SU-DHL-6 (cell line): ENCODE measurements around the gene IYD.

Experiments used
- H2AFZ ChIP-seq: fragments of 200-600 bp; sonication (generic); 2 replicates; pipeline ENCODE4 v1.6.1; 2014; ENCODE audit warnings: low read depth, mild to moderate bottlenecking, moderate library complexity, mixed read lengths, antibody characterized with exemption, low read length; ENCODE audit not compliant: severe bottlenecking
- H3F3A ChIP-seq: fragments of 200-600 bp; shearing (Covaris generic); 2 replicates; pipeline ENCODE4 v1.6.0; 2016; ENCODE audit warnings: antibody characterized with exemption, mild to moderate bottlenecking; ENCODE audit not compliant: insufficient read depth
- H3K27ac ChIP-seq: fragments of 200-600 bp; sonication (generic); 2 replicates; pipeline ENCODE4 v1.5.1; 2016; ENCODE audit warnings: low read depth, mild to moderate bottlenecking, low read length, moderate library complexity, mixed read lengths
- H3K27me3 ChIP-seq: fragments of 200-600 bp; sonication (generic), shearing (Covaris generic); 2 replicates; pipeline ENCODE4 v1.6.0; 2014; ENCODE audit warnings: mild to moderate bottlenecking, low read length
- H3K36me3 ChIP-seq: fragments of 200-600 bp; sonication (generic); 2 replicates; pipeline ENCODE4 v1.6.1; 2014; ENCODE audit warnings: mild to moderate bottlenecking, low read length, mixed read lengths
- H3K4me2 ChIP-seq: fragments of 300-600, 200-600 bp; shearing (Covaris generic), sonication (generic); 2 replicates; pipeline ENCODE4 v1.6.0; 2014; ENCODE audit warnings: low read length, low read depth, mild to moderate bottlenecking; ENCODE audit not compliant: poor library complexity, severe bottlenecking
- H3K4me3 ChIP-seq: fragments of 200-600 bp; sonication (generic); 2 replicates; pipeline ENCODE4 v1.5.1; 2014; ENCODE audit warnings: antibody characterized with exemption, low read length, mild to moderate bottlenecking, mixed read lengths; ENCODE audit not compliant: insufficient read depth, poor library complexity, severe bottlenecking
- H3K79me2 ChIP-seq: fragments of 200-600 bp; sonication (generic); 2 replicates; pipeline ENCODE4 v1.6.1; 2014; ENCODE audit warnings: mild to moderate bottlenecking, low read length, moderate library complexity; ENCODE audit not compliant: insufficient read depth
- H3K9ac ChIP-seq: fragments of 200-600 bp; sonication (generic); 2 replicates; pipeline ENCODE4 v1.7.0; 2014; ENCODE audit warnings: mild to moderate bottlenecking, low read length
- H3K9me2 ChIP-seq: fragments of 200-600 bp; sonication (generic); replicated peaks from 2 replicates; pipeline ENCODE4 v1.6.1; 2014; ENCODE audit warnings: low read length; ENCODE audit not compliant: insufficient read depth
- H3K9me3 ChIP-seq: fragments of 200-600 bp; sonication (generic); 2 replicates; pipeline ENCODE4 v1.6.1; 2014; ENCODE audit warnings: low read length, mixed read lengths; ENCODE audit not compliant: insufficient read depth
- H4K20me1 ChIP-seq: fragments of 200-600 bp; sonication (generic); 2 replicates; pipeline ENCODE4 v1.6.1; 2014; ENCODE audit warnings: low read depth, mild to moderate bottlenecking, antibody characterized with exemption, low read length, moderate library complexity, mixed read lengths
- CTCF ChIP-seq: fragments of 200-600 bp; sonication (generic); IDR thresholded peaks from one replicate; pipeline ENCODE4 v1.5.1; 2017; ENCODE audit warnings: antibody characterized with exemption, mild to moderate bottlenecking, low read length, moderate library complexity; ENCODE audit not compliant: insufficient read depth, poor library complexity, severe bottlenecking
- EZH2phosphoT487 ChIP-seq: fragments of 200-600 bp; sonication (generic), shearing (Covaris generic); conservative IDR thresholded peaks from 2 replicates; pipeline ENCODE4 v1.6.1; 2018; ENCODE audit warnings: mild to moderate bottlenecking, antibody characterized with exemption, low read length, moderate library complexity, mixed read lengths

Gene IYD

GRCh38 chr6:150410906-150411305 is 42.1 kb downstream of the IYD start:
- H3K9me3 ChIP-seq: no peaks in the 10 kb centered on the region
- no peak overlapping the region for H3K27ac ChIP-seq
- H3K9me2 ChIP-seq: no peaks in the 10 kb centered on the region
- no peaks in the 10 kb centered on the region for H3F3A ChIP-seq
- H2AFZ ChIP-seq: no peak overlapping the region
- no peaks in the 10 kb centered on the region for H3K27me3 ChIP-seq
- no peak overlapping the region for H3K4me3 ChIP-seq
- TF ChIP-seq EZH2phosphoT487: no peak
- no peak for TF ChIP-seq CTCF
- no peaks in the 10 kb centered on the region for H4K20me1 ChIP-seq
- no peaks in the 10 kb centered on the region for H3K36me3 ChIP-seq
- H3K9ac ChIP-seq: no peak overlapping the region
- no peak overlapping the region for H3K4me2 ChIP-seq
- H3K79me2 ChIP-seq: no peaks in the 10 kb centered on the region

- H3K4me2 ChIP-seq: no peak overlapping the region
- no peak overlapping the region for H3K4me3 ChIP-seq
- no peak for TF ChIP-seq EZH2phosphoT487
- no peak for TF ChIP-seq CTCF
- H2AFZ ChIP-seq: no peak overlapping the region
- no peaks in the 10 kb centered on the region for H3F3A ChIP-seq
- no peak overlapping the region for H3K27ac ChIP-seq
- no peaks in the 10 kb centered on the region for H3K36me3 ChIP-seq
- no peaks in the 10 kb centered on the region for H3K9me2 ChIP-seq
- no peaks in the 10 kb centered on the region for H3K9me3 ChIP-seq
- no peaks in the 10 kb centered on the region for H3K79me2 ChIP-seq
- no peaks in the 10 kb centered on the region for H4K20me1 ChIP-seq
- H3K27me3 ChIP-seq: no peaks in the 10 kb centered on the region
- H3K9ac ChIP-seq: no peak overlapping the region
These were observed 43.4 kb downstream of the IYD start for GRCh38 chr6:150412221-150412620.

- TF ChIP-seq CTCF (no peak), EZH2phosphoT487 (no peak)
- H3K9ac ChIP-seq: no peak overlapping the region
- H3K27me3 ChIP-seq: no peaks in the 10 kb centered on the region
- H3K9me3 ChIP-seq: no peaks in the 10 kb centered on the region
- no peak overlapping the region for H3K4me3 ChIP-seq
- no peaks in the 10 kb centered on the region for H3K79me2 ChIP-seq
- H2AFZ ChIP-seq: no peak overlapping the region
- H3K9me2 ChIP-seq: no peaks in the 10 kb centered on the region
- H3K36me3 ChIP-seq: no peaks in the 10 kb centered on the region
- no peak overlapping the region for H3K4me2 ChIP-seq
- H3F3A ChIP-seq: no peaks in the 10 kb centered on the region
- H4K20me1 ChIP-seq: no peaks in the 10 kb centered on the region
- no peak overlapping the region for H3K27ac ChIP-seq
These were observed 44.4 kb downstream of the IYD start for GRCh38 chr6:150413198-150413597.

GRCh38 chr6:150413781-150414281 is 45.0 kb downstream of the IYD start:
- H3K4me2 ChIP-seq: no peak overlapping the region
- TF ChIP-seq CTCF (no peak), EZH2phosphoT487 (no peak)

More at GRCh38 chr6:150413781-150414281, 45.0 kb downstream of the IYD start:
- Histone ChIP-seq H3K4me3 (no peak overlapping the region), H3K9ac (no peak overlapping the region), H3K9me2 (no peaks in the 10 kb centered on the region), H2AFZ (no peak overlapping the region), H4K20me1 (no peaks in the 10 kb centered on the region), H3K79me2 (no peaks in the 10 kb centered on the region), H3K36me3 (no peaks in the 10 kb centered on the region), H3K27ac (no peak overlapping the region), H3K9me3 (no peaks in the 10 kb centered on the region), H3F3A (no peaks in the 10 kb centered on the region), H3K27me3 (no peaks in the 10 kb centered on the region)
